Chondrocyte (in vitro differentiated cells): ENCODE results near the gene RNF208. TPM values are rescaled to one million over a fixed set of nuclear protein-coding genes. Genes with fewer than 3 reads are reported as not detected.

Experiments used
- DNase-seq: peaks from one replicate; pipeline ENCODE4 v3.0.0; 2021; ENCODE audit warnings: mixed read lengths, low spot score
- H3K27ac Mint-ChIP-seq: one replicate; pipeline ENCODE4 v1.8.0; 2021; ENCODE audit warnings: mild to moderate bottlenecking, moderate library complexity, mixed read lengths; ENCODE audit not compliant: unreplicated experiment
- H3K27me3 Mint-ChIP-seq: 2 replicates; pipeline ENCODE4 v1.8.0; 2021; ENCODE audit warnings: low read depth, mixed read lengths
- H3K36me3 Mint-ChIP-seq: 2 replicates; pipeline ENCODE4 v1.8.0; 2021; ENCODE audit warnings: low read depth, mixed read lengths
- H3K4me1 Mint-ChIP-seq: 2 replicates; pipeline ENCODE4 v1.8.0; 2021; ENCODE audit warnings: low read depth, mild to moderate bottlenecking, mixed read lengths
- H3K4me3 Mint-ChIP-seq: one replicate; pipeline ENCODE4 v1.8.0; 2021; ENCODE audit warnings: mild to moderate bottlenecking, moderate library complexity, mixed read lengths; ENCODE audit not compliant: unreplicated experiment
- H3K9me3 Mint-ChIP-seq: 2 replicates; pipeline ENCODE4 v1.8.0; 2021; ENCODE audit warnings: low read depth, mixed read lengths
- total RNA-seq: library from RNA; stranded (reverse); gene quantifications from 3 replicates; pipeline ENCODE4 v1.2.1, GENCODE V29; 2021
- TF ChIP-seq, protein P1 (sequence below): fragments of 200-600 bp; sonication (generic); IDR thresholded peaks from 2 replicates; pipeline ENCODE4 v1.5.0; 2021; ENCODE audit warnings: antibody characterized with exemption, mild to moderate bottlenecking, moderate library complexity

The RNF208 gene
- total RNA-seq, 1 donor from 2014 or later, result 3.3 TPM

DNA sequence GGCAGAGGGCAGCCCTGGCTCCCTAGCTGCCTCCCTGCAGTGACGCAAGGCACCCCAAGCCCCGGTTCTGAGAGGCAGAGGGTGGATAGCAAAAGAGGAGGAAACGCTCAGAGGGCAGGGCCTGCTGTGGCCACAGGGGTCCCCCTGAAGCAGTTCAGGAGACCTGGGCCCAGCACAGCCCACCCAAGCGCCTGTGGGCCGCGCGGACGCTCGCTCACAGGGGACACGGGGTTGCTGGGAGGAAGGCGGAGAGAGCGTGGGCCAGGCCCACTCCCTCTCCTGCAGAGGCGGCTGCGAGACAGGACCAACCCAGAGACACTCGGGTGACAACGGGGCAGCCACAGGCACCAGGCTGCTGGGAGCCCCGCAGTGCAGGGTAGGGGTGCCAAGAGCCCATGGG lies 42.3 kb downstream of the RNF208 start:
- Mint-ChIP-seq H3K27ac (no peak overlapping the region), H3K4me3 (no peak overlapping the region), H3K9me3 (no peaks in the 10 kb centered on the region), H3K27me3 (no peaks in the 10 kb centered on the region), H3K36me3 (peaks cover 18% of the 10 kb centered on the region), H3K4me1 (no peaks in the 10 kb centered on the region)
- no peak for DNase-seq
- TF ChIP-seq, protein P1, sequence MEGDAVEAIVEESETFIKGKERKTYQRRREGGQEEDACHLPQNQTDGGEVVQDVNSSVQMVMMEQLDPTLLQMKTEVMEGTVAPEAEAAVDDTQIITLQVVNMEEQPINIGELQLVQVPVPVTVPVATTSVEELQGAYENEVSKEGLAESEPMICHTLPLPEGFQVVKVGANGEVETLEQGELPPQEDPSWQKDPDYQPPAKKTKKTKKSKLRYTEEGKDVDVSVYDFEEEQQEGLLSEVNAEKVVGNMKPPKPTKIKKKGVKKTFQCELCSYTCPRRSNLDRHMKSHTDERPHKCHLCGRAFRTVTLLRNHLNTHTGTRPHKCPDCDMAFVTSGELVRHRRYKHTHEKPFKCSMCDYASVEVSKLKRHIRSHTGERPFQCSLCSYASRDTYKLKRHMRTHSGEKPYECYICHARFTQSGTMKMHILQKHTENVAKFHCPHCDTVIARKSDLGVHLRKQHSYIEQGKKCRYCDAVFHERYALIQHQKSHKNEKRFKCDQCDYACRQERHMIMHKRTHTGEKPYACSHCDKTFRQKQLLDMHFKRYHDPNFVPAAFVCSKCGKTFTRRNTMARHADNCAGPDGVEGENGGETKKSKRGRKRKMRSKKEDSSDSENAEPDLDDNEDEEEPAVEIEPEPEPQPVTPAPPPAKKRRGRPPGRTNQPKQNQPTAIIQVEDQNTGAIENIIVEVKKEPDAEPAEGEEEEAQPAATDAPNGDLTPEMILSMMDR, result no peak

DNA sequence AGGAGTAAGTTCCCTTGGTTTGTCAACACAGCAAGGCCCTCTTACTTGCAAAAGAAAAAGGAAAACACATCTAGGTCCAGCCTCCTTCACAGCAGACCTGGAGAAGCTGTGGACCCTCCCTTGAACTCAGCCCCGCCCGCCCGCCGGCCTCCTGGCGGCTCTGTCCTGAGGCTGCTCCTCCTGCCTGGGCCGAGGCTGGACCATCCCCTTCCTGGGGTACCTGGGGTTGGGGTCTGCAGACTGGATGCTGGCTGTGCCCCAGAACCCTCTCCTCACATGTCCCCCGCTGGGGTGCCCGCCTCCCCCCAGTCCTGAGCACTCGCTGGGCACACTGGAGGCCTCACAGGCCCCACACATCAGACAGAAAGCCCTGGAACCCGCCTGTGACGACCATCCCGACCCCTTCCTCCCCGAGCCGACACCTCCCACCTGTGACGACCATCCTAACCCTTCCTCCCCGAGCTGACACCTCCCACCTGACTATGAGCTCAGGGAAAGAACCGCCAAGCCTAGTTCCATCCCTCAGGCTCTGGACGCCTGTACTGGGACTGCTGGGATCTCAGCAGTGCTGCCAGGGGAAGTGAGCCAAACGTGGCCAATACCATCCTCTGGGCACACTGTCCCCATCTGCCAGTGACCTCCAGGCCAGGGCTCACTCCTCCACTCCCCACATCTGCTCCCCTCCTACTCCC lies 43.0 kb downstream of the RNF208 start:
- H3K36me3 Mint-ChIP-seq, result peaks cover 14% of the 10 kb centered on the region
- no peak for DNase-seq

DNA sequence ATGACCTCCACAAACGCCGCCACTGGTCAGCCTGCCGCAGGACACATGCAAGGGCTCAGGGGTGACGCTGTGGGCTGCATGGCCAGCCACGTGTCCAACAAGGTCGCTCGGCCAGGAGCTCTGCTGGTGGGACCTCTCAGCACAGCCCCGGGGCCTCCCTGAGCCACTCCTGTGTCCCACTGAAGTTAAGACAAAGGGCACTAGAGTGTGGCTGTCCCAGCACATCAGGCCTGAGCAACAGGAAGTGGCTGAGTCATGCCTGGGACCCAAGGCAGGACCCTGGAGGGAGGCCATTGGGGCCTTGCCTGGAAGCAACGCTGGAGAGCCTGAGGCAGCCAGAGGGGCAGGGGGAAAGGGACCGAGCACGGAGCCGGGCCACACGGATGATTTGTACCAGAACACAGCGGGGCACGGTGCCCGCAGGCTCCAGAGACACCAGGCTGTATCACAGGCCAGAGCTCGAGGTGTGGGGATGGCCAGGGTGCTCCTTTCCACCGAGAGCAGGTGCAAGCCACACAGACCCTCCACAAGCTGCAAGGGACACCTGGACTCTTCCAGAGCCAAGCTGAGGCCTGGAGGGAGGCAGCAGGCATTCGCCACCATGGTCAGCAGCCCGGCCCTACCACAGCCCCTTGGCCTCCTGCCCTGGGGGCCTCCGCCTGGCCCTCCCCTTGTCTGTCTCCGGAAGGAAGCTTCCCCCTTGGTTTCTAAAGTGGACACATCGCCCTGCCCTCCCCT lies 43.7 kb downstream of the RNF208 start:
- TF ChIP-seq, protein P1, result no peak
- H3K27ac Mint-ChIP-seq, result no peak overlapping the region
- H3K36me3 Mint-ChIP-seq, result peaks cover 14% of the 10 kb centered on the region
- no peak overlapping the region for H3K4me3 Mint-ChIP-seq
- no peak for DNase-seq
- no peaks in the 10 kb centered on the region for H3K9me3 Mint-ChIP-seq
- no peaks in the 10 kb centered on the region for H3K27me3 Mint-ChIP-seq
- H3K4me1 Mint-ChIP-seq, result no peaks in the 10 kb centered on the region

More for the DNA sequence above, 43.0 kb downstream of the RNF208 start:
- no peaks in the 10 kb centered on the region for H3K4me1 Mint-ChIP-seq
- H3K9me3 Mint-ChIP-seq, result no peaks in the 10 kb centered on the region
- H3K27ac Mint-ChIP-seq, result no peak overlapping the region
- TF ChIP-seq, protein P1, result no peak
- no peak overlapping the region for H3K4me3 Mint-ChIP-seq
- no peaks in the 10 kb centered on the region for H3K27me3 Mint-ChIP-seq

DNA sequence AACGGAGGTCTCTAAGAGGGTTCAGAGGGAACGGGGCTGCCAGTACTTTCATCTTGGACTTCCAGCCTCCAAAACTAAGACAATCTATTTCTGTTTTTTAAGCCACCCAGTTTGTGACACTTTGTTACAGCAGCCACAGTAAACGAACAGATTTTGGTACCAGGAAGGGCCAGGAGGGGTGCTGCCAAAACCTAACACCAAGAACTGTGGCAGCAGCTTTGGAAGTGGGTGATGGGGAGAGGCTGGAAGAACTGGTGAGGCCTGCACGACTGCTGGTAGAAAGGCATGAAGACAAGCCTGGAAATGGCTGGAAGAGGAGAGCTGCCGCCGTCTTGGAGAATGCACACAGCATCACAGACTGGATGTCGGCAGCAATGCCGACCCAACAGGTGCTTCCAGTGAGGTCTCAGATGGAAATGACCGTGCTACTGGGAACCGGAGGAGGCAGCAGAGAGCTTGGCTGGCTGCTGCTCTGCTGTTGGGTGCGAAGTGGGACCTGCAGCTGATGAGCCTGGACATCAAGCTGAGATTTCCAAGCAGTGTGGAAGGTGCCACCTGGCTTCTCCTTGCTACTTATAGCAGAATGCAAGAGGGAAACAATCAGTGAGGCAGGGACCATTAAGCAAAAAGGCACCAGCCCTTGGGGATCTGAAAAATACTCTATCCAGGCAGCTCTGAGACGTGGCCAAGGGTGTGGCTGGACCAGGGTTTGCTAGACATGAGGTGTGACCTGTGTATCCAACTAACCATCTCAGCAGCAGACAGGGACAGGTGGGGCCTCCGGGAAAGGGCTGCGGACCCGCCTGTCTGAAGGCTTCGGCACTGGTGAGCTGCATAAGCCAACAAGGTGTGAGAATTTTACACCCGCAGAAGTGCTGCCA lies 45.5 kb downstream of the RNF208 start:
- no peaks in the 10 kb centered on the region for H3K27me3 Mint-ChIP-seq
- DNase-seq, result no peak
- TF ChIP-seq, protein P1, result peak; percentile 72
- no peaks in the 10 kb centered on the region for H3K4me1 Mint-ChIP-seq
- peaks cover 11% of the 10 kb centered on the region for H3K36me3 Mint-ChIP-seq
- H3K27ac Mint-ChIP-seq, result no peak overlapping the region
- no peaks in the 10 kb centered on the region for H3K9me3 Mint-ChIP-seq
- no peak overlapping the region for H3K4me3 Mint-ChIP-seq

DNA sequence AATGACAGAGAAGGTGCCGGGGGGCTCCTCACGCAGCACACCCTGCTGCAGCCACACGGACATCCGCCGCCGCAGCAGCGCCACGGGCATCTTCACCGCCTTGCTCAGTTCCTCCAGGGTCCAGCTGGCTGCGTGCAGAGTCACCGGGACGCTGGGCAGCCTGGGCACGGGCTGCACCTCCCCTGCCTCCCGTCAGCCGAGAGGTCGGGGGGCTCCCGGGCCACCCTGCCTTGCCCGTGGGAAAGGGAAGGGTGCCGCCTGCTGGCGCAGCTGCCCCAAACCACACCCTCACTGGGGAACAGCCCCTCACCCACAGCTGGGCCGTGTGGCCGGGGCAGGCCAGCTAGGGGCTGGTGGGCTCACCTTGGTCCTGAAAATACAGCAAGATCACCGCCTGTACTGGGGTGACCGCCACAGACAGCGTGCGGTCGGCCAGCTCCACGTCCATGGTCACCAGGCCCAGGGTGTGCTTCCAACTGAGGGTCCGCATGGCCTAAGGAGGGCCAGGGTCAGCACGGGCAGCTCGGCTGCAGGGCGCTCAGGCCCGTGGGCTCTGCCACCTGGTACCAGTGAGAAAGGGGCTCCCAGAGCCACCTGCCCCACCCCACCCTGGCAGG lies 46.6 kb downstream of the RNF208 start:
- no peak overlapping the region for H3K4me3 Mint-ChIP-seq
- no peak for DNase-seq
- H3K4me1 Mint-ChIP-seq, result no peaks in the 10 kb centered on the region
- TF ChIP-seq, protein P1, result no peak
- H3K9me3 Mint-ChIP-seq, result no peaks in the 10 kb centered on the region
- peaks cover 11% of the 10 kb centered on the region for H3K36me3 Mint-ChIP-seq
- no peak overlapping the region for H3K27ac Mint-ChIP-seq
- peaks cover 2% of the 10 kb centered on the region for H3K27me3 Mint-ChIP-seq
